ENCODE results near the gene UBXN7. TPM values are rescaled to one million over a fixed set of nuclear protein-coding genes. Genes with fewer than 3 reads are reported as not detected.

Gene UBXN7
- total and polyA plus RNA-seq, 2 donors (not counting 1 experiment from before 2014, with no cell fraction given): 28.1 to 34.8 TPM

DNA sequence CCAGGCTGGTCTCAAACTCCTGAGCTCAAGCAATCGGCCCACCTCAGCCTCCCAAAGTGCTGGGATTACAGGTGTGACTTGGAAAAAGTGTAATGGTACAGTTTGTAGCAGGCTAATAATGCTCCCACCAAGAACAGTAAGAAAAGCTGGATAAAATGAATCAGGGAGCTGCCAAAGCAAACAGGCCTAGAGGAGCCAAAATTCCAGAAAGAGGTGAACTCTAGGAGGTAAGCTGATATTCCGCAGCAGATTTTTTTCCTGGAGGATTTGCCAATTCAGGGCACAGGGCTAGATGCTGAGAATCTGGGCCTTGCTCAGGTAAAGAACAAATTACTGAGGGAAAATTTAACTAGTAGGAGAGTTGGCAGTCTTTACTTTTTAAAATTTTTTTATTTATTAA lies 133.7 kb downstream of the UBXN7 start:
- no peak overlapping the region for H3K9ac ChIP-seq (ENCODE audit: insufficient read depth, low read length)
- no peaks in the 10 kb centered on the region for H3K27me3 ChIP-seq (ENCODE audit: control insufficient read depth, insufficient read depth, low read length)
- no peak overlapping the region for H2AFZ ChIP-seq (ENCODE audit: low read length)
- no peaks in the 10 kb centered on the region for H3K4me1 ChIP-seq (ENCODE audit: control insufficient read depth, extremely low read depth, insufficient read depth, low read length)
- no peak overlapping the region for H3K27ac ChIP-seq (ENCODE audit: insufficient read depth, low read length)
- TF ChIP-seq EZH2 (IDR thresholded peaks at IDR 0.05; ENCODE audit: low read length, missing control alignments): no peak
- TF ChIP-seq, protein P1, sequence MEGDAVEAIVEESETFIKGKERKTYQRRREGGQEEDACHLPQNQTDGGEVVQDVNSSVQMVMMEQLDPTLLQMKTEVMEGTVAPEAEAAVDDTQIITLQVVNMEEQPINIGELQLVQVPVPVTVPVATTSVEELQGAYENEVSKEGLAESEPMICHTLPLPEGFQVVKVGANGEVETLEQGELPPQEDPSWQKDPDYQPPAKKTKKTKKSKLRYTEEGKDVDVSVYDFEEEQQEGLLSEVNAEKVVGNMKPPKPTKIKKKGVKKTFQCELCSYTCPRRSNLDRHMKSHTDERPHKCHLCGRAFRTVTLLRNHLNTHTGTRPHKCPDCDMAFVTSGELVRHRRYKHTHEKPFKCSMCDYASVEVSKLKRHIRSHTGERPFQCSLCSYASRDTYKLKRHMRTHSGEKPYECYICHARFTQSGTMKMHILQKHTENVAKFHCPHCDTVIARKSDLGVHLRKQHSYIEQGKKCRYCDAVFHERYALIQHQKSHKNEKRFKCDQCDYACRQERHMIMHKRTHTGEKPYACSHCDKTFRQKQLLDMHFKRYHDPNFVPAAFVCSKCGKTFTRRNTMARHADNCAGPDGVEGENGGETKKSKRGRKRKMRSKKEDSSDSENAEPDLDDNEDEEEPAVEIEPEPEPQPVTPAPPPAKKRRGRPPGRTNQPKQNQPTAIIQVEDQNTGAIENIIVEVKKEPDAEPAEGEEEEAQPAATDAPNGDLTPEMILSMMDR (conservative IDR thresholded peaks at IDR 0.05 in 1 of 2, IDR thresholded peaks at IDR 0.05 in 1 of 2; ENCODE audit: low read depth in 1 of 2, low read length in 2 of 2): no peak
- H3K79me2 ChIP-seq (ENCODE audit: control insufficient read depth, insufficient read depth, low read length): no peaks in the 10 kb centered on the region
- H3K9me3 ChIP-seq (ENCODE audit: control insufficient read depth, insufficient read depth, low read depth, low read length): no peaks in the 10 kb centered on the region
- H3K4me2 ChIP-seq (ENCODE audit: extremely low read depth, insufficient read depth, low read length): no peak overlapping the region
- H4K20me1 ChIP-seq (ENCODE audit: control insufficient read depth, extremely low read depth, insufficient read depth, low read length): no peaks in the 10 kb centered on the region
- H3K36me3 ChIP-seq (ENCODE audit: control insufficient read depth, insufficient read depth, low read length): no peaks in the 10 kb centered on the region
- no peak for DNase-seq (ENCODE audit: low read depth in 2 of 2)
- no peak overlapping the region for H3K4me3 ChIP-seq (replicated peaks in 1 of 4; ENCODE audit: control extremely low read depth in 1 of 4, insufficient read depth in 1 of 4, low read depth in 3 of 4, low read length in 4 of 4)

Other genes starting within 250 kb of the UBXN7 start
- not detected in 2 replicates for gene ZDHHC19, start 221.0 kb downstream of the UBXN7 start, total RNA-seq
- not detected in 2 replicates for gene ZDHHC19, start 221.0 kb downstream of the UBXN7 start, polyA plus RNA-seq
- gene SLC51A, start 215.9 kb downstream of the UBXN7 start, total RNA-seq: not detected in 2 replicates
- gene SLC51A, start 215.9 kb downstream of the UBXN7 start, polyA plus RNA-seq: not detected in 2 replicates
- gene PCYT1A, start 144.7 kb downstream of the UBXN7 start, total RNA-seq: 42.4 and 73.8 TPM in 2 replicates
- 68.9 and 70.2 TPM in 2 replicates for gene PCYT1A, start 144.7 kb downstream of the UBXN7 start, polyA plus RNA-seq
- 5.1 and 9.1 TPM in 2 replicates for gene DYNLT2B, start 114.2 kb downstream of the UBXN7 start, total RNA-seq
- 8.4 and 13.0 TPM in 2 replicates for gene DYNLT2B, start 114.2 kb downstream of the UBXN7 start, polyA plus RNA-seq
- gene TM4SF19, start 94.0 kb downstream of the UBXN7 start, total RNA-seq: not detected in 2 replicates
- gene TM4SF19, start 94.0 kb downstream of the UBXN7 start, polyA plus RNA-seq: 0.08 TPM in 1 of 2 replicates, not detected in the other
- gene RNF168, start 71.3 kb upstream of the UBXN7 start, total RNA-seq: 13.7 and 19.3 TPM in 2 replicates
- 2.6 and 3.1 TPM in 2 replicates for gene RNF168, start 71.3 kb upstream of the UBXN7 start, polyA plus RNA-seq
- gene SMCO1, start 82.9 kb upstream of the UBXN7 start, total RNA-seq: not detected in 2 replicates
- gene SMCO1, start 82.9 kb upstream of the UBXN7 start, polyA plus RNA-seq: not detected in 2 replicates
- 8.3 and 9.0 TPM in 2 replicates for gene WDR53, start 136.1 kb upstream of the UBXN7 start, total RNA-seq
- gene WDR53, start 136.1 kb upstream of the UBXN7 start, polyA plus RNA-seq: 8.3 and 9.8 TPM in 2 replicates
- gene FBXO45, start 136.2 kb upstream of the UBXN7 start, total RNA-seq: 6.9 and 8.2 TPM in 2 replicates
- gene FBXO45, start 136.2 kb upstream of the UBXN7 start, polyA plus RNA-seq: 10.6 and 11.7 TPM in 2 replicates
- gene NRROS, start 207.3 kb upstream of the UBXN7 start, total RNA-seq: under 0.01 and 0.33 TPM in 2 replicates
- gene NRROS, start 207.3 kb upstream of the UBXN7 start, polyA plus RNA-seq: 0.08 and 0.43 TPM in 2 replicates